K562 (cell line): Measurements from ENCODE around the gene TMEM132C. TPM values are rescaled to one million over a fixed set of nuclear protein-coding genes. Genes with fewer than 3 reads are reported as not detected.

Source experiments
- ATAC-seq: fragments of 200-7000 bp; cut with Tn5 transposase; 3 replicates; pipeline ENCODE4 v1.9.1; 2020; ENCODE audit warnings: moderate library complexity
- BruUV-seq: library from RNA; stranded (reverse); fragments of 400-500 nt; replicated peaks from 2 replicates; lab custom pipeline; 2021; lab: Mats Ljungman, UMichigan
- CTCF ChIA-PET: fragments of 300-600 bp; formaldehyde crosslinking; extraction: SDS; loops from one replicate; lab custom pipeline; 2021; ENCODE audit warnings: low intra/inter-chr PET ratio; lab: Yijun Ruan, JAX
- POLR2A ChIA-PET: fragments of 300-600, 350-650 bp; sonication (Branson Sonifier 250); formaldehyde crosslinking; extraction: SDS; loops from one replicate; lab custom pipeline; 2021; ENCODE audit warnings: antibody characterized with exemption, inconsistent platforms; lab: Yijun Ruan, JAX
- DNase-seq, 4 experiments: peaks; one replicate each; pipeline versions ENCODE4 v3.0.0 to v3.0.0-alpha.2; 2011 to 2018; ENCODE audit warnings: low spot score in 3 of 4, mixed read lengths in 3 of 4; ENCODE audit errors: extremely low read depth in 1 of 4
- FAIRE-seq: peaks from 2 replicates; lab custom pipeline; 2011; peaks lifted over from hg19 to GRCh38; lab: Jason Lieb, UNC
- H2AFZ ChIP-seq: 2 replicates; pipeline ENCODE4 v1.6.0; 2011; ENCODE audit warnings: low read depth, low read length, control low read depth, inconsistent platforms
- H3K27ac ChIP-seq: fragments of 200-600 bp; 3 replicates; pipeline ENCODE4 v1.8.0; 2011; ENCODE audit warnings: low read depth, mild to moderate bottlenecking, control low read depth, inconsistent platforms, low read length, moderate library complexity, mixed read lengths; ENCODE audit errors: extremely low read depth
- H3K27me3 ChIP-seq, 2 experiments: fragments of 300-600 bp in 1 of 2; 2 replicates in 1 of 2; 3 replicates in 1 of 2; pipeline versions ENCODE4 v1.6.0 to v1.8.0; 2011; ENCODE audit warnings: inconsistent platforms in 2 of 2, low read length in 2 of 2, mild to moderate bottlenecking in 1 of 2, mixed read lengths in 1 of 2, moderate library complexity in 1 of 2; ENCODE audit not compliant: control insufficient read depth in 2 of 2, insufficient read depth in 2 of 2
- H3K36me3 ChIP-seq: fragments of 300-600 bp; 3 replicates; pipeline ENCODE4 v1.8.0; 2011; ENCODE audit warnings: mild to moderate bottlenecking, low read length, inconsistent platforms; ENCODE audit not compliant: control insufficient read depth, insufficient read depth
- H3K4me1 ChIP-seq, 2 experiments: fragments of 200-600 bp in 1 of 2; replicated peaks in 1 of 2; 2 replicates in 1 of 2; 3 replicates in 1 of 2; pipeline versions ENCODE4 v1.5.1 to v1.8.0; 2011; ENCODE audit warnings: inconsistent platforms in 2 of 2, low read length in 2 of 2, mild to moderate bottlenecking in 1 of 2, mixed read lengths in 1 of 2, moderate library complexity in 1 of 2; ENCODE audit not compliant: control insufficient read depth in 2 of 2, insufficient read depth in 2 of 2
- H3K4me2 ChIP-seq: 2 replicates; pipeline ENCODE4 v1.6.1; 2011; ENCODE audit warnings: low read length, control low read depth, inconsistent platforms, mixed read lengths; ENCODE audit not compliant: insufficient read depth
- H3K4me3 ChIP-seq: fragments of 200-600 bp; sonication (generic), shearing (Covaris generic); 2 replicates; pipeline ENCODE4 v1.5.1; 2016; ENCODE audit warnings: control low read depth, inconsistent platforms
- H3K79me2 ChIP-seq: fragments of 200-600 bp; 3 replicates; pipeline ENCODE4 v1.8.0; 2011; ENCODE audit warnings: low read length, inconsistent platforms; ENCODE audit not compliant: control insufficient read depth, insufficient read depth
- H3K9ac ChIP-seq, 2 experiments: 2 replicates each; pipeline versions ENCODE4 v1.6.0 to v1.6.1; 2011; ENCODE audit warnings: low read depth in 2 of 2, low read length in 2 of 2, control low read depth in 1 of 2, inconsistent platforms in 1 of 2, mild to moderate bottlenecking in 1 of 2, mixed read lengths in 1 of 2; ENCODE audit not compliant: insufficient read depth in 1 of 2
- H3K9me1 ChIP-seq: one replicate; pipeline ENCODE4 v1.6.0; 2011; ENCODE audit warnings: inconsistent platforms, mild to moderate bottlenecking, low read length, moderate library complexity; ENCODE audit not compliant: control insufficient read depth, insufficient read depth
- H3K9me3 ChIP-seq: replicated peaks from 2 replicates; pipeline ENCODE4 v1.5.1; 2011; ENCODE audit warnings: low read depth, low read length, inconsistent platforms; ENCODE audit not compliant: control insufficient read depth, insufficient read depth
- H4K20me1 ChIP-seq: replicated peaks from 2 replicates; pipeline ENCODE4 v1.6.1; 2011; ENCODE audit warnings: low read length, inconsistent platforms, mixed read lengths; ENCODE audit not compliant: control insufficient read depth, insufficient read depth
- ARID2 ChIP-seq: fragments of 450-650 bp; IDR thresholded peaks from 2 replicates; pipeline ENCODE4 v1.6.1; 2017; ENCODE audit warnings: antibody characterized with exemption, mild to moderate bottlenecking
- EP400 ChIP-seq: fragments of 450-650 bp; IDR thresholded peaks from 2 replicates; pipeline ENCODE4 v1.6.1; 2017; ENCODE audit warnings: antibody characterized with exemption, mild to moderate bottlenecking, moderate library complexity
- FOXA3 ChIP-seq, 2 experiments: fragments of 450-650 bp in 1 of 2; sonication (generic) in 1 of 2; formaldehyde crosslinking; IDR thresholded peaks in 1 of 2; conservative IDR thresholded peaks in 1 of 2; 2 replicates each; pipeline versions ENCODE4 v1.4.0 to v1.8.0; 2020 to 2022; ENCODE audit warnings: mild to moderate bottlenecking in 2 of 2, missing genetic modification reagents in 1 of 2
- FOXJ3 ChIP-seq: sonication (generic); formaldehyde crosslinking; IDR thresholded peaks from 2 replicates; pipeline ENCODE4 v1.4.0; 2020; ENCODE audit warnings: mild to moderate bottlenecking, missing genetic modification reagents
- FOXP1 ChIP-seq: sonication (generic); formaldehyde crosslinking; IDR thresholded peaks from 2 replicates; pipeline ENCODE4 v1.8.0; 2022; ENCODE audit warnings: mild to moderate bottlenecking, missing genetic modification reagents
- IRF1 ChIP-seq: sonication (generic); formaldehyde crosslinking; IDR thresholded peaks from 2 replicates; pipeline ENCODE4 v1.8.0; 2022; ENCODE audit warnings: missing genetic modification reagents, mild to moderate bottlenecking, borderline replicate concordance
- MLX ChIP-seq, 2 experiments: fragments of 450-650 bp in 1 of 2; sonication (generic) in 1 of 2; formaldehyde crosslinking; conservative IDR thresholded peaks; 2 replicates each; pipeline versions ENCODE4 v1.4.0 to v1.8.1; 2020 to 2022; ENCODE audit warnings: mild to moderate bottlenecking in 1 of 2, missing genetic modification reagents in 1 of 2
- PATZ1 ChIP-seq: fragments of 250-450 bp; sonication (Bioruptor Pico); IDR thresholded peaks from 2 replicates; pipeline ENCODE4 v1.5.0; 2020; ENCODE audit warnings: mild to moderate bottlenecking, borderline replicate concordance
- SAFB2 ChIP-seq: fragments of 200-400 bp; formaldehyde crosslinking; IDR thresholded peaks from 2 replicates; pipeline ENCODE4 v1.6.1; 2018; ENCODE audit warnings: borderline replicate concordance, low read length, low read depth, moderate library complexity; ENCODE audit not compliant: severe bottlenecking
- SMARCA5 ChIP-seq: fragments of 450-650 bp; IDR thresholded peaks from 2 replicates; pipeline ENCODE4 v1.6.1; 2016
- SREBF1 ChIP-seq: fragments of 150-350 bp; IDR thresholded peaks from 2 replicates; pipeline ENCODE4 v1.6.1; 2014; ENCODE audit warnings: antibody characterized with exemption, low read depth, low read length, borderline replicate concordance
- STAT5B ChIP-seq: fragments of 250-450 bp; sonication (Bioruptor Pico); IDR thresholded peaks from 2 replicates; pipeline ENCODE4 v1.8.0; 2021; ENCODE audit warnings: mild to moderate bottlenecking, inconsistent platforms
- TRIM25 ChIP-seq: fragments of 450-650 bp; IDR thresholded peaks from 2 replicates; pipeline ENCODE4 v1.7.0; 2016; ENCODE audit warnings: borderline replicate concordance
- ZNF384 ChIP-seq: IDR thresholded peaks from 2 replicates; pipeline ENCODE4 v1.6.1; 2012; ENCODE audit warnings: low read depth, low read length, improper control_type of control experiment
- ZNF644 ChIP-seq: fragments of 200-800 bp; sonication (Bioruptor generic); IDR thresholded peaks from 2 replicates; pipeline ENCODE4 v1.6.1; 2016; ENCODE audit warnings: low read depth, missing genetic modification characterization, missing compliant biosample characterization
- WGBS: fragments of 100-300 bp; shearing (Covaris generic); methylation state at CpG from one replicate; pipeline ENCODE4 v1.1.6; 2016; ENCODE audit warnings: low coverage, mixed read lengths; ENCODE audit not compliant: insufficient coverage; ENCODE audit errors: missing lambda C conversion rate; 5-methylcytosine and 5-hydroxymethylcytosine counted together
- in situ Hi-C: fragments of 300-500 bp; cut with MboI; formaldehyde crosslinking; loops from 4 replicates; pipeline ENCODE4 v1.15.0; 2018; ENCODE audit warnings: inconsistent platforms, mixed read lengths
- intact Hi-C: fragments of 100-400 bp; cut with micrococcal nuclease; formaldehyde crosslinking; loops from 2 replicates; pipeline ENCODE4 v1.14.2; 2022
- polyA plus RNA-seq, 8 experiments: library from polyadenylated mRNA; depleted of rRNA in 4 of 8; stranded (reverse) in 5 of 8; unstranded in 3 of 8; fragments of >200 nt; fragmentation: Nextera tagmentation in 2 of 8; fragmentation: Illumina TruSeq in 1 of 8; extraction: Ambion mirVana in 2 of 8; extraction: Trizol in 1 of 8; gene quantifications; 2 replicates each; pipeline versions ENCODE4 v1.2.1 to v1.2.3, GENCODE V29; 2011 to 2014; ENCODE audit warnings: inconsistent platforms in 1 of 8, missing spikeins in 1 of 8
- total RNA-seq, 7 experiments: library from RNA; depleted of rRNA in 6 of 7; stranded (reverse); fragments of >200 nt in 6 of 7; fragmentation: Illumina TruSeq in 2 of 7; extraction: Trizol in 2 of 7; gene quantifications; 2 replicates each; pipeline versions ENCODE4 v1.2.1 to v1.2.3, GENCODE V29; 2011 to 2021; ENCODE audit warnings: low replicate concordance in 1 of 7

The TMEM132C gene
- total and polyA plus RNA-seq, 9 of the 15 experiments (the other 6 are each of a cell fraction or from before 2014, with no cell fraction given): not detected

- Histone ChIP-seq H3K79me2 (no peaks in the 10 kb centered on the region), H4K20me1 (no peaks in the 10 kb centered on the region), H3K27ac (no peak overlapping the region), H3K9ac (no peak overlapping the region), H3K27me3 (peaks cover 0 to 8% of the 10 kb centered on the region in 2 experiments; a peak in 1 of 5 replicates), H3K4me1 (no peaks in the 10 kb centered on the region), H3K4me3 (no peak overlapping the region), H3K4me2 (no peak overlapping the region), H3K9me3 (no peaks in the 10 kb centered on the region), H3K36me3 (no peaks in the 10 kb centered on the region), H3K9me1 (no peaks in the 10 kb centered on the region), H2AFZ (no peak overlapping the region)
- no peak for FAIRE-seq
- no peak for TF ChIP-seq ZNF644 (tag)
- TF ChIP-seq ARID2: no peak
- TF ChIP-seq ZNF384: no peak
- TF ChIP-seq PATZ1 (CRISPR knock-in tag): no peak
- no peak for TF ChIP-seq MLX (CRISPR knock-in tag; conservative IDR thresholded peaks at IDR 0.05)
- no peak for TF ChIP-seq SREBF1
- TF ChIP-seq FOXJ3 (CRISPR knock-in tag): no peak
- TF ChIP-seq IRF1: no peak
- TF ChIP-seq FOXA3 (CRISPR knock-in tag; conservative IDR thresholded peaks at IDR 0.05 in 1 of 2, IDR thresholded peaks at IDR 0.05 in 1 of 2): no peak
- no peak for TF ChIP-seq SMARCA5
- TF ChIP-seq STAT5B (CRISPR knock-in tag): no peak
- no peak for TF ChIP-seq TRIM25
- TF ChIP-seq EP400: no peak
- TF ChIP-seq SAFB2: no peak
- TF ChIP-seq FOXP1 (CRISPR knock-in tag): no peak
- POLR2A ChIA-PET: no interaction called here
- WGBS: 6% methylated on average over 2 of the region's 2 CpGs
- no TSS peak for BruUV-seq
- no peak for ATAC-seq
- intact Hi-C loops (no loop called here), in situ Hi-C loops (no loop called here)
- CTCF ChIA-PET: no interaction called here
- DNase-seq: no peak
These were observed 156.2 kb downstream of the TMEM132C start for GRCh38 chr12:128423205-128423604.
